GM12873 (cell line): ENCODE data around the gene POLD3.

Source experiments
- TF ChIP-seq, protein P1 (sequence below): IDR thresholded peaks from 2 replicates; pipeline ENCODE4 v1.5.1; 2012; ENCODE audit warnings: low read depth, mild to moderate bottlenecking, moderate library complexity, low read length, control low read depth; ENCODE audit not compliant: insufficient read depth; ENCODE audit errors: missing control alignments

The POLD3 gene

GRCh38 chr11:74675761-74676160 is 83.4 kb downstream of the POLD3 start:
- TF ChIP-seq, protein P1, sequence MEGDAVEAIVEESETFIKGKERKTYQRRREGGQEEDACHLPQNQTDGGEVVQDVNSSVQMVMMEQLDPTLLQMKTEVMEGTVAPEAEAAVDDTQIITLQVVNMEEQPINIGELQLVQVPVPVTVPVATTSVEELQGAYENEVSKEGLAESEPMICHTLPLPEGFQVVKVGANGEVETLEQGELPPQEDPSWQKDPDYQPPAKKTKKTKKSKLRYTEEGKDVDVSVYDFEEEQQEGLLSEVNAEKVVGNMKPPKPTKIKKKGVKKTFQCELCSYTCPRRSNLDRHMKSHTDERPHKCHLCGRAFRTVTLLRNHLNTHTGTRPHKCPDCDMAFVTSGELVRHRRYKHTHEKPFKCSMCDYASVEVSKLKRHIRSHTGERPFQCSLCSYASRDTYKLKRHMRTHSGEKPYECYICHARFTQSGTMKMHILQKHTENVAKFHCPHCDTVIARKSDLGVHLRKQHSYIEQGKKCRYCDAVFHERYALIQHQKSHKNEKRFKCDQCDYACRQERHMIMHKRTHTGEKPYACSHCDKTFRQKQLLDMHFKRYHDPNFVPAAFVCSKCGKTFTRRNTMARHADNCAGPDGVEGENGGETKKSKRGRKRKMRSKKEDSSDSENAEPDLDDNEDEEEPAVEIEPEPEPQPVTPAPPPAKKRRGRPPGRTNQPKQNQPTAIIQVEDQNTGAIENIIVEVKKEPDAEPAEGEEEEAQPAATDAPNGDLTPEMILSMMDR: no peak

DNA sequence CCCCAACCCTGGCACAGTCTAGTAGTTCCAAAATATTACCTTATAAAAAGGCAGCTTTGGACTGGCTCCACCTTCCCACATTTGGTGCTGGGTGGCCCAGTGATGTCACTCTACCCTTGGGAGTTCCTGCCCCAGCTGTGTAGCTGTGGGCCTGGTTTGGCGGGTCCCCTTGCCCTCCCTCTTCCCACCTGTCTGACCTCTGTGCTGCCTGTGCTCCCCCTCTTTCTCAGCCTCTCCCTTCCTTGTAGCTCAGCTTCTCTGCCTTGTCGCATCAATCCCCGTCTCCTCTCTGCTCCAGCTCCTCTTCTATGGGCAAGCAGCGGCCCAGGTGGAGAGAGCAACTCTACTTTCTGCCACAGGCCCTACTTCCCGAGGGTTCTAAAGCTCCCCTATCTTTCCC is 84.2 kb downstream of the POLD3 start:
- TF ChIP-seq, protein P1: no peak

- TF ChIP-seq, protein P1: no peak
These were observed 84.7 kb downstream of the POLD3 start for GRCh38 chr11:74677131-74677530.

DNA sequence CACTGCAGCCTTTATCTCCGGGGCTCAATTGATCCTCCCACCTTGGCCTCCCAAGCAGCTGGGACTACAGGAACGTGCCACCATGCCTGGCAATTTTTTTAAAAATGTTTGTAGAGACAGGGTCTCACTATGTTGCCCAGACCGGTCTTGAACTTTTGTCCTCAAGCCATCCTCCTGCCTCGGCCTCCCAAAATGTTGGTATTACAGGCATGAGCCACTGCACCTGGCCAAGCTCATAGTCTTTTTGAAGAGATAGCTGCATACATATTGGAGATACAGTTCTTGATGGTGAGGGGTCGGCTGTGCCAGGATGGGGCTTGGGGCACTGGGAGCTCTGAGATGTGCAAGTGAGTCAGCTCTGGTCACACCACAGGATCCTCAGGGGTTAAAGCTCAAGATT is 85.7 kb downstream of the POLD3 start:
- TF ChIP-seq, protein P1: no peak

GRCh38 chr11:74678591-74679512 is 86.5 kb downstream of the POLD3 start:
- TF ChIP-seq, protein P1: no peak

GRCh38 chr11:74679513-74679865 is 87.1 kb downstream of the POLD3 start:
- TF ChIP-seq, protein P1: no peak

GRCh38 chr11:74680035-74680671 is 87.8 kb downstream of the POLD3 start:
- TF ChIP-seq, protein P1: no peak
